Left lung (tissue), 10 donors: ENCODE measurements around the gene IL20RA. TPM values are rescaled to one million over a fixed set of nuclear protein-coding genes. Genes with fewer than 3 reads are reported as not detected.
A peak's percentile ranks its signal among the peaks of the same experiment; 100 is the strongest.

Experiments used
- ATAC-seq: fragments of 200-7000 bp; cut with Tn5 transposase; one replicate; pipeline ENCODE4 v1.9.1; 2020; ENCODE audit warnings: moderate library complexity
- DNase-seq, 4 donors: peaks; one replicate each; pipeline ENCODE4 v3.0.0-alpha.2; 2013 to 2020
- H3K27ac ChIP-seq, 2 donors: fragments of 200-600 bp; sonication (generic) in 1 of 2; one replicate each; pipeline versions ENCODE4 v1.5.0 to v1.8.0; 2020 to 2021
- H3K27me3 ChIP-seq, 2 donors: fragments of 200-600 bp; sonication (generic) in 1 of 2; one replicate each; pipeline versions ENCODE4 v1.5.0 to v1.8.0; 2020 to 2021
- H3K36me3 ChIP-seq, 2 donors: fragments of 200-600 bp; sonication (generic) in 1 of 2; one replicate each; pipeline versions ENCODE4 v1.5.0 to v1.8.0; 2020 to 2021
- H3K4me1 ChIP-seq, 2 donors: fragments of 200-600 bp; one replicate each; pipeline ENCODE4 v1.8.0; 2021
- H3K4me3 ChIP-seq, 2 donors: fragments of 200-600 bp; sonication (generic) in 1 of 2; one replicate each; pipeline versions ENCODE4 v1.5.0 to v1.8.0; 2020 to 2021; ENCODE audit warnings: mild to moderate bottlenecking in 1 of 2
- H3K9me3 ChIP-seq, 2 donors: fragments of 200-600 bp; sonication (generic) in 1 of 2; one replicate each; pipeline versions ENCODE4 v1.5.0 to v1.8.0; 2020 to 2021
- CTCF ChIP-seq, 2 donors: fragments of 200-600 bp; sonication (generic) in 1 of 2; IDR thresholded peaks; one replicate each; pipeline versions ENCODE4 v1.5.0 to v1.8.0; 2021; ENCODE audit warnings: antibody characterized with exemption in 2 of 2
- intact Hi-C, 2 donors: fragments of 100-400 bp; cut with DNase I; formaldehyde crosslinking; loops; one replicate each; pipeline versions ENCODE4 v1.11.2 to v1.14.2; 2022
- polyA plus RNA-seq, 6 donors: library from polyadenylated mRNA; unstranded; fragments of 120-200 nt; gene quantifications; one replicate each; pipeline ENCODE4 v1.2.1, GENCODE V29; 2013; ENCODE audit not compliant: insufficient read length in 6 of 6
- total RNA-seq, 2 donors: library from RNA; stranded (reverse); fragmentation: NEBNext Ultra II Directional; extraction: Animal tissue kit (Norgen Biotek cat#: 25700); gene quantifications; one replicate each; pipeline ENCODE4 v1.2.1, GENCODE V29; 2021
- donor health status: DM: no; HTN: yes; CAD: no.
- donor health status: DM: no; HTN: no; CAD: no.

The IL20RA gene
- total and polyA plus RNA-seq, 8 donors = 1.7 to 6.0 (median 2.6) TPM

GRCh38 chr6:137013738-137014602, 30.8 kb downstream of the IL20RA start:
- no peak overlapping the region for H3K4me3 ChIP-seq
- no peaks in the 10 kb centered on the region for H3K36me3 ChIP-seq
- intact Hi-C loops = no loop called here
- H3K4me1 ChIP-seq = no peaks in the 10 kb centered on the region
- DNase-seq (peak in 2 of 4 donors; percentile 26 to 65), ATAC-seq (peak; percentile 75)
- TF ChIP-seq CTCF (IDR thresholded peaks at IDR 0.05) = no peak
- no peaks in the 10 kb centered on the region for H3K9me3 ChIP-seq
- H3K27me3 ChIP-seq = peaks cover 0 to 21% of the 10 kb centered on the region in 2 donors
- H3K27ac ChIP-seq = no peak overlapping the region

GRCh38 chr6:137013031-137013430, 31.7 kb downstream of the IL20RA start:
- H3K27me3 ChIP-seq = peaks cover 0 to 21% of the 10 kb centered on the region in 2 donors
- intact Hi-C loops = no loop called here
- no peak for ATAC-seq
- H3K36me3 ChIP-seq = no peaks in the 10 kb centered on the region
- TF ChIP-seq CTCF (IDR thresholded peaks at IDR 0.05) = no peak
- no peak overlapping the region for H3K4me3 ChIP-seq
- no peak overlapping the region for H3K27ac ChIP-seq
- no peak for DNase-seq
- no peaks in the 10 kb centered on the region for H3K9me3 ChIP-seq
- H3K4me1 ChIP-seq = no peaks in the 10 kb centered on the region

- H3K4me1 ChIP-seq = no peaks in the 10 kb centered on the region
- no peaks in the 10 kb centered on the region for H3K36me3 ChIP-seq
- H3K27me3 ChIP-seq = peaks cover 0 to 15% of the 10 kb centered on the region in 2 donors
- H3K27ac ChIP-seq = no peak overlapping the region
- intact Hi-C loops = no loop called here
- no peak overlapping the region for H3K4me3 ChIP-seq
- no peak for TF ChIP-seq CTCF (IDR thresholded peaks at IDR 0.05)
- no peaks in the 10 kb centered on the region for H3K9me3 ChIP-seq
- ATAC-seq (no peak), DNase-seq (no peak)
These were observed 33.4 kb downstream of the IL20RA start for GRCh38 chr6:137011406-137011805.

GRCh38 chr6:137010128-137010718, 34.5 kb downstream of the IL20RA start:
- Histone ChIP-seq H3K4me1 (no peaks in the 10 kb centered on the region), H3K9me3 (no peaks in the 10 kb centered on the region), H3K27ac (no peak overlapping the region), H3K27me3 (peaks cover 0 to 8% of the 10 kb centered on the region in 2 donors), H3K4me3 (no peak overlapping the region), H3K36me3 (no peaks in the 10 kb centered on the region)
- ATAC-seq (peak; percentile 39), DNase-seq (no peak)
- intact Hi-C loops = no loop called here
- no peak for TF ChIP-seq CTCF (IDR thresholded peaks at IDR 0.05)

DNA sequence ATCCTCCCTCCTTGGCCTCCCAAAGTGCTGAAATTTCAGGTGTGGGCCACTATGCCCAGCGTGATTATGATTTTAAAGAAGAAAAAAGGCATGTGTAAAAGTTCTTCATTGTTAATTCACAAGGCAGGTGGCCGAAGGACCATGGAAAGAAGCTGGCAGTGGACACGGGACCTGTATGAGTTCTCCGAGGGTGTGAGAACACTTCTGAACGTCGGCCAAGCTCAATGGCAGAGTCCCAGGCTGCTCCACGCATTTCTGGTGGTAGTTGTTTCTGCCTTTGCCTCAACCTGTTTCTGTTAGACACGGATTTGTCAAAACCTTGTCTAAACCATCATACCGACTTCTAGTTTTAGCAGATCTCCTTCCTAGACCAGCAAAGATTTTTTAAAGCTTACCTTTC, 36.6 kb downstream of the IL20RA start:
- Histone ChIP-seq H3K9me3 (no peaks in the 10 kb centered on the region), H3K4me1 (no peaks in the 10 kb centered on the region), H3K27me3 (peaks cover 0 to 3% of the 10 kb centered on the region in 2 donors), H3K27ac (no peak overlapping the region), H3K4me3 (no peak overlapping the region), H3K36me3 (no peaks in the 10 kb centered on the region)
- ATAC-seq = no peak
- intact Hi-C loops = no loop called here
- TF ChIP-seq CTCF (IDR thresholded peaks at IDR 0.05) = no peak
- no peak for DNase-seq
